H9 (cell line): ENCODE data around the gene OSBPL9. TPM values are rescaled to one million over a fixed set of nuclear protein-coding genes. Genes with fewer than 3 reads are reported as not detected.

ENCODE experiments used
- DNase-seq: peaks from one replicate; pipeline ENCODE4 v3.0.0-alpha.2; 2017
- H2AFZ ChIP-seq: one replicate; pipeline ENCODE4 v1.6.1; 2013; ENCODE audit warnings: mild to moderate bottlenecking, low read length, control low read depth, moderate library complexity
- H2AK5ac ChIP-seq: 2 replicates; pipeline ENCODE4 v1.6.1; 2013; ENCODE audit warnings: low read length, control low read depth, mixed read lengths; ENCODE audit not compliant: insufficient read length
- H2BK120ac ChIP-seq: one replicate; pipeline ENCODE4 v1.6.1; 2013; ENCODE audit warnings: low read depth, mild to moderate bottlenecking, low read length, control low read depth, inconsistent platforms; ENCODE audit not compliant: poor library complexity, severe bottlenecking
- H2BK12ac ChIP-seq: 2 replicates; pipeline ENCODE4 v1.6.1; 2013; ENCODE audit warnings: low read length, control low read depth, mixed read lengths, low read depth; ENCODE audit not compliant: insufficient read length
- H2BK15ac ChIP-seq: 2 replicates; pipeline ENCODE4 v1.6.1; 2013; ENCODE audit warnings: low read depth, low read length, control low read depth
- H2BK20ac ChIP-seq: one replicate; pipeline ENCODE4 v1.6.1; 2013; ENCODE audit warnings: low read depth, mild to moderate bottlenecking, low read length, control low read depth, inconsistent platforms; ENCODE audit not compliant: poor library complexity, severe bottlenecking
- H2BK5ac ChIP-seq: 2 replicates; pipeline ENCODE4 v1.6.1; 2013; ENCODE audit warnings: low read length, control low read depth, mixed read lengths; ENCODE audit not compliant: insufficient read length
- H3K14ac ChIP-seq: 2 replicates; pipeline ENCODE4 v1.6.1; 2013; ENCODE audit warnings: low read length, control low read depth; ENCODE audit not compliant: insufficient read depth
- H3K18ac ChIP-seq: 2 replicates; pipeline ENCODE4 v1.6.1; 2013; ENCODE audit warnings: low read depth, mild to moderate bottlenecking, mixed read lengths, low read length, control low read depth; ENCODE audit not compliant: insufficient read length
- H3K23ac ChIP-seq: 2 replicates; pipeline ENCODE4 v1.6.1; 2013; ENCODE audit warnings: low read length, control low read depth, mixed read lengths, low read depth; ENCODE audit not compliant: insufficient read length
- H3K23me2 ChIP-seq: 2 replicates; pipeline ENCODE4 v1.6.1; 2013; ENCODE audit warnings: low read depth, mild to moderate bottlenecking, mixed read lengths, low read length, control low read depth; ENCODE audit not compliant: insufficient read length, poor library complexity, severe bottlenecking
- H3K27ac ChIP-seq: 2 replicates; pipeline ENCODE4 v1.5.1; 2013; ENCODE audit warnings: low read length, control low read depth, mixed read lengths, low read depth; ENCODE audit not compliant: insufficient read length
- H3K27me3 ChIP-seq: 2 replicates; pipeline ENCODE4 v1.6.1; 2013; ENCODE audit warnings: low read length, control low read depth, inconsistent platforms; ENCODE audit not compliant: insufficient read depth
- H3K4ac ChIP-seq: 2 replicates; pipeline ENCODE4 v1.6.1; 2013; ENCODE audit warnings: low read depth, mild to moderate bottlenecking, control low read depth, inconsistent platforms, low read length, moderate library complexity
- H3K4me1 ChIP-seq: 2 replicates; pipeline ENCODE4 v1.6.1; 2013; ENCODE audit warnings: low read length, control low read depth, inconsistent platforms; ENCODE audit not compliant: insufficient read depth
- H3K4me2 ChIP-seq: 2 replicates; pipeline ENCODE4 v1.6.1; 2013; ENCODE audit warnings: low read length, control low read depth, mixed read lengths; ENCODE audit not compliant: insufficient read length, insufficient read depth
- H3K56ac ChIP-seq: 2 replicates; pipeline ENCODE4 v1.6.1; 2013; ENCODE audit warnings: low read depth, mild to moderate bottlenecking, mixed read lengths, low read length, control low read depth; ENCODE audit not compliant: insufficient read length
- H3K79me1 ChIP-seq: 2 replicates; pipeline ENCODE4 v1.6.1; 2013; ENCODE audit warnings: low read depth, mild to moderate bottlenecking, moderate library complexity, low read length, control low read depth, inconsistent platforms; ENCODE audit not compliant: insufficient read depth, poor library complexity, severe bottlenecking
- H3K79me2 ChIP-seq: 2 replicates; pipeline ENCODE4 v1.6.1; 2013; ENCODE audit warnings: low read length, control low read depth, inconsistent platforms; ENCODE audit not compliant: insufficient read depth
- H3K9ac ChIP-seq: 2 replicates; pipeline ENCODE4 v1.6.1; 2013; ENCODE audit warnings: low read length, control low read depth, mixed read lengths; ENCODE audit not compliant: insufficient read length; ENCODE audit errors: extremely low read depth
- H3K9me3 ChIP-seq: one replicate; pipeline ENCODE4 v1.6.1; 2013; ENCODE audit warnings: low read depth, low read length, inconsistent platforms; ENCODE audit not compliant: control insufficient read depth
- H3T11ph ChIP-seq: one replicate; pipeline ENCODE4 v1.6.1; 2013; ENCODE audit warnings: mild to moderate bottlenecking, low read length, control low read depth, inconsistent platforms
- H4K20me1 ChIP-seq: one replicate; pipeline ENCODE4 v1.6.1; 2013; ENCODE audit not compliant: control insufficient read depth, insufficient read length, insufficient read depth
- H4K5ac ChIP-seq: 2 replicates; pipeline ENCODE4 v1.6.1; 2013; ENCODE audit warnings: low read depth, mild to moderate bottlenecking, mixed read lengths, low read length, control low read depth; ENCODE audit not compliant: insufficient read length
- H4K8ac ChIP-seq: replicated peaks from 2 replicates; pipeline ENCODE4 v1.6.1; 2013; ENCODE audit warnings: low read length, control low read depth, mixed read lengths, low read depth; ENCODE audit not compliant: insufficient read length
- H4K91ac ChIP-seq: 2 replicates; pipeline ENCODE4 v1.6.1; 2013; ENCODE audit warnings: low read depth, mild to moderate bottlenecking, moderate library complexity, mixed read lengths, low read length, control low read depth; ENCODE audit not compliant: insufficient read length
- H3K27ac Mint-ChIP-seq, 3 experiments: 2 replicates in 2 of 3; 3 replicates in 1 of 3; pipeline ENCODE4 v1.8.0; 2020 to 2021; ENCODE audit warnings: mixed read lengths in 3 of 3, mild to moderate bottlenecking in 1 of 3, moderate library complexity in 1 of 3
- H3K27me3 Mint-ChIP-seq: 2 replicates; pipeline ENCODE4 v1.8.0; 2021; ENCODE audit warnings: low read depth, mild to moderate bottlenecking, moderate library complexity, mixed read lengths
- H3K36me3 Mint-ChIP-seq, 3 experiments: 2 replicates in 2 of 3; 3 replicates in 1 of 3; pipeline ENCODE4 v1.8.0; 2020 to 2021; ENCODE audit warnings: low read depth in 3 of 3, mixed read lengths in 3 of 3; ENCODE audit not compliant: insufficient read depth in 1 of 3
- H3K4me1 Mint-ChIP-seq, 2 experiments: 2 replicates each; pipeline ENCODE4 v1.8.0; 2020; ENCODE audit warnings: mixed read lengths in 2 of 2
- H3K4me3 Mint-ChIP-seq, 2 experiments: 2 replicates in 1 of 2; 3 replicates in 1 of 2; pipeline ENCODE4 v1.8.0; 2020 to 2021; ENCODE audit warnings: mild to moderate bottlenecking in 2 of 2, mixed read lengths in 2 of 2, moderate library complexity in 1 of 2
- H3K9me3 Mint-ChIP-seq, 2 experiments: 2 replicates in 1 of 2; 3 replicates in 1 of 2; pipeline ENCODE4 v1.8.0; 2020; ENCODE audit warnings: mild to moderate bottlenecking in 2 of 2, mixed read lengths in 2 of 2, moderate library complexity in 1 of 2
- total RNA-seq: library from RNA; stranded (reverse); gene quantifications from 2 replicates; pipeline ENCODE4 v1.2.1, GENCODE V29; 2021
- TF ChIP-seq, protein P1 (sequence below): fragments of 200-600 bp; sonication (generic); conservative IDR thresholded peaks from 3 replicates; pipeline ENCODE4 v1.8.0; 2021; ENCODE audit warnings: antibody characterized with exemption, mild to moderate bottlenecking

The OSBPL9 gene
- total RNA-seq, 1 experiment from 2014 or later, result 76.7 TPM

DNA sequence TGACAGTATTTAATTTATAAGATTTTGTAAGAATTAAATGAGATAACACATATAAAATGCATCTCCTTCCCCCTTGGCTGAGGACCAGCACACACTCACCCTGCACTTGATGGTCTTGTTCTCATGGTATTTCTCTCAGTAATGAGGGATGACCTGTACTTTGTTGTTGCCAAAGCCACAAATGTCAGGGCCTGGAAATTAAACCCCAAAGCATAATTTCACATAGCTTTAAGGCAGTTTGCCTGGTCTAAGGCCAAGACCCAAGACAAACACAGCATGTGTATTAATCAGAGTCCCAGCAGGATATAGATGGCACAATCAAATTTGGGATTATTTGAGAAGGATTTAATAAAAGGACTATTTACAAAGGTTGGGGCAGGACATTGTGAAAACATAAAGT, 49.2 kb upstream of the OSBPL9 start:
- no peak overlapping the region for H3K4me2 ChIP-seq
- H3K79me1 ChIP-seq, result no peaks in the 10 kb centered on the region
- H3T11ph ChIP-seq, result no peak overlapping the region
- H3K9me3 Mint-ChIP-seq, result no peaks in the 10 kb centered on the region
- no peaks in the 10 kb centered on the region for H3K79me2 ChIP-seq
- H2BK120ac ChIP-seq, result no peak overlapping the region
- no peak overlapping the region for H3K4me3 Mint-ChIP-seq
- H3K27ac Mint-ChIP-seq, result no peak overlapping the region
- H3K27me3 ChIP-seq, result no peaks in the 10 kb centered on the region
- no peak overlapping the region for H4K91ac ChIP-seq
- H3K9me3 ChIP-seq, result no peaks in the 10 kb centered on the region
- H2BK12ac ChIP-seq, result no peak overlapping the region
- no peak overlapping the region for H3K4ac ChIP-seq
- H2AFZ ChIP-seq, result no peak overlapping the region
- H3K18ac ChIP-seq, result no peak overlapping the region
- no peak overlapping the region for H3K27ac ChIP-seq
- no peaks in the 10 kb centered on the region for H3K23me2 ChIP-seq
- no peak overlapping the region for H2BK15ac ChIP-seq
- H3K27me3 Mint-ChIP-seq, result no peaks in the 10 kb centered on the region
- H3K9ac ChIP-seq, result no peak overlapping the region
- DNase-seq, result no peak
- H3K4me1 ChIP-seq, result peaks cover 2% of the 10 kb centered on the region; the same call in 1 of the 2 replicates
- H3K56ac ChIP-seq, result no peak overlapping the region
- H3K36me3 Mint-ChIP-seq, result no peaks in the 10 kb centered on the region
- H2BK20ac ChIP-seq, result no peak overlapping the region
- no peak overlapping the region for H3K14ac ChIP-seq
- H3K4me1 Mint-ChIP-seq, result peaks cover 16 to 26% of the 10 kb centered on the region in 2 experiments
- no peaks in the 10 kb centered on the region for H4K20me1 ChIP-seq
- H3K23ac ChIP-seq, result no peak overlapping the region
- no peak overlapping the region for H4K5ac ChIP-seq
- H2BK5ac ChIP-seq, result no peak overlapping the region
- TF ChIP-seq, protein P1, sequence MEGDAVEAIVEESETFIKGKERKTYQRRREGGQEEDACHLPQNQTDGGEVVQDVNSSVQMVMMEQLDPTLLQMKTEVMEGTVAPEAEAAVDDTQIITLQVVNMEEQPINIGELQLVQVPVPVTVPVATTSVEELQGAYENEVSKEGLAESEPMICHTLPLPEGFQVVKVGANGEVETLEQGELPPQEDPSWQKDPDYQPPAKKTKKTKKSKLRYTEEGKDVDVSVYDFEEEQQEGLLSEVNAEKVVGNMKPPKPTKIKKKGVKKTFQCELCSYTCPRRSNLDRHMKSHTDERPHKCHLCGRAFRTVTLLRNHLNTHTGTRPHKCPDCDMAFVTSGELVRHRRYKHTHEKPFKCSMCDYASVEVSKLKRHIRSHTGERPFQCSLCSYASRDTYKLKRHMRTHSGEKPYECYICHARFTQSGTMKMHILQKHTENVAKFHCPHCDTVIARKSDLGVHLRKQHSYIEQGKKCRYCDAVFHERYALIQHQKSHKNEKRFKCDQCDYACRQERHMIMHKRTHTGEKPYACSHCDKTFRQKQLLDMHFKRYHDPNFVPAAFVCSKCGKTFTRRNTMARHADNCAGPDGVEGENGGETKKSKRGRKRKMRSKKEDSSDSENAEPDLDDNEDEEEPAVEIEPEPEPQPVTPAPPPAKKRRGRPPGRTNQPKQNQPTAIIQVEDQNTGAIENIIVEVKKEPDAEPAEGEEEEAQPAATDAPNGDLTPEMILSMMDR, result no peak
- H2AK5ac ChIP-seq, result no peak overlapping the region
- H4K8ac ChIP-seq, result no peak overlapping the region
